ENCODE data around the gene C2.

Gene C2

DNA sequence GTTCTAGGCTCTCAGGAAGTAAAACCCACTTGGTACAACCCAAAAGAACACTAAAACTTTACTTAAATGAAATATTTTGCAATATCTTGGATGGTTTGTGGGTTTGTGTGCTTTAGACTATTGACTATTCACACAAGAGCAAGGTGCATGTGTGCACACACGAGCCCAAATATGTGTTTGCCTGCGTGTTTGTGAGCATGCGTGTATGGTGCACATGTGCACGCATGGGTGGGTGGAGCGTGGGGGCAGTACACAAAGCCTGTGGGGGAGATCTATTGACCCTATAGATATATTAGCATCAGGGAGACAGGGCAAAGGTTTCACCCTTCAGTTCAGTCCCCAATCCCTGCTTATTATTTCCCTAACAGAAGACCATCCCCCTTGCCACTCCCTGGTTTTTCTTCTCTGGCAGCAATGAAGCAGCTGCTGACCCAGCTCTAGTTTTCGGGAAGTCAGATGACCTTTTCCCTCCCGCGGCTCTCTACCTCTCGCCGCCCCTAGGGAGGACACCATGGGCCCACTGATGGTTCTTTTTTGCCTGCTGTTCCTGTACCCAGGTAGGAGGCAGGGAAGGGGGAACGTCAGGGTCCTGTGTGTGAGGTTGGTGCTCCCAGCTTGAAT, at the start of gene C2:
Gene C2 (plus strand): TSS at position 476 of the 621 bp plus-strand sequence. CDS start 36 bp downstream, at position 512.
- no peak for DNase-seq (ENCODE audit: low spot score)

- no peak for DNase-seq (ENCODE audit: low spot score)
Observed at GRCh38 chr6:31878222-31878621, 49.3 kb upstream of the C2 start.

DNA sequence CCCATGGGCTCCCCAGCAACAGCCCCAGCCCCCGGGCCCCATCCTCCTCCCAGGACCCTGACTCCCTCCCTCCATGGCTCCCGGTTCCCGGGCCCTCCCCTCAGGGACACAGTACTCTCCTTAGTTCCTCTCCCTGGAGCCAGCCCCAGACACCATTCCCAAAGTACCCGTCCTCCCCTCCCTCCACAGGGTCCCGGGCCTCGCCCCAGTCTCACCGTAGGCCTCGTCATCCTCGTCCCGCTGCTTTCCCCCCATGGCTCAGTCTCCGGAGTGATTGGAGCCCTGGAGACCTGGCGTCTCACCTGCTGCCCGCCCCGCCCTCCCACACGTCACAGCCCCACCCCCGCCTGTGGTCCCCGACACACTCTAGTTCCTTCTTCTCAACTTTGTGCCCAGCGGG, 48.8 kb upstream of the C2 start, which contains the start of gene SLC44A4:
Gene SLC44A4 (minus strand): TSS at position 272 of the 400 bp plus-strand sequence. CDS start 17 bp downstream, at position 255.
- no peak for DNase-seq (ENCODE audit: low spot score)

DNA sequence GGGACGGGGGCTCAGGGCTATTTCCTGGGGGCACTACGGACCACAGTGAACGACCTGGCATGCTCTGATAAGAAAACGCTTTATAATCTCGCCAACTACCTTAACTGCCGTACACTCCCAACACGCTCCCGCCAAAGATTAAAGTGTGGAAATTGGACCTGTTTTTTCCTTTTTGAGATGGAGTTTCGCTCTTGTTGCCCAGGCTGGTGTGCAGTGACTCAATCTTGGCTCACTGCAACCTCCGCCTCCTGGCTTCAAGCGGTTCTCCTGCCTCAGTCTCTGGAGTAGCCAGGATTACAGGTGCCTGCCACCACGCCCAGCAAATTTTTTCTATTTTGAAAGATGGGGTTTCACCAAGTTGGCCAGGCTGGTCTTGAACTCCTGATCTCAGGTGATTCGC, 48.4 kb upstream of the C2 start:
- DNase-seq (ENCODE audit: low spot score) = no peak

- no peak for DNase-seq (ENCODE audit: low spot score)
Observed at GRCh38 chr6:31879901-31880300, 47.6 kb upstream of the C2 start.

- no peak for DNase-seq (ENCODE audit: low spot score)
Observed at GRCh38 chr6:31880616-31881015, 46.9 kb upstream of the C2 start.

GRCh38 chr6:31881136-31881859, 46.2 kb upstream of the C2 start:
- DNase-seq (ENCODE audit: low spot score) = no peak

DNA sequence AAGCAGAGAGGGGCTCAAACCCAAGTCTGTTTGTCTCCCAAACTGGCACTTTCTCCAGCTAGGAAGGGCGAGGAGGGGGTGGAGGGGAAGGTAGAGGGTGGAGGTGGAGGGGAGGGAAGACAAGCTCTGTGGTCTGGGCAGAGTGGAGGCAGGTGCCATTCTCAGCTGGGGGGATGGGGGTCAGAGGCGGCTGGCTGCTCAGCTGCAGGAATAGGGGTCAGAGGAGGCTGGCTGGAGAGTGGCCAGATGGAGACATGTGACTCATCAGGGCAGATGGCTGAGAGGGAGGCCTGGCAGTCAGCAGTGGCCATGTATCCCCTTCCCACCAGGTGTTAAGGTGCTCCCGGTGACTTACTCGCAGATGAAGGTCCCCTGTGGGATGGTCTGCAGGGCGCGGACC, 45.2 kb upstream of the C2 start:
- no peak for DNase-seq (ENCODE audit: low spot score)

DNA sequence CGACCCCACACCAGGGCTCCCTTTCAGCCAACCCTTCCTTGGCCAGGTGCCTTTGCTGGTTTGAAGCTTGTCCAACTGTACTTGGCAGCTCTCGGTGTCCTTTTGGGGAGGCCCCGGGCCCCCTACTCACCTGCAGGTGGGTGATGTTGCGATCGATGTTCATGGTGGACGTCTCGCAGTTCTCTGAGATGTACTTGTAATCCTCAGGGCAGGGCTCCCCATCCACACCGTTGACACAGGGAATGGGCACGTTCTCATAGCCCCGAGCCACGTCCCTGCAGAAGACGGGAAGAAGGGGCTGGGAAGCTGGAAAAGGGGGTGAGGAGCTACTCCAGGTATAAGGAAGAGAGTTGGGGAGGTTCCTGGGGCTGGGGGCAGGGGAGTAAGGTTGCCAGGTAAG, 43.8 kb upstream of the C2 start:
- no peak for DNase-seq (ENCODE audit: low spot score)

GRCh38 chr6:31884528-31885035, 42.9 kb upstream of the C2 start:
- DNase-seq (ENCODE audit: low spot score) = no peak

- no peak for DNase-seq (ENCODE audit: low spot score)
Observed at GRCh38 chr6:31886541-31886991, 41.0 kb upstream of the C2 start.

- DNase-seq (ENCODE audit: low spot score) = no peak
Observed at GRCh38 chr6:31887173-31888007, 40.1 kb upstream of the C2 start.

DNA sequence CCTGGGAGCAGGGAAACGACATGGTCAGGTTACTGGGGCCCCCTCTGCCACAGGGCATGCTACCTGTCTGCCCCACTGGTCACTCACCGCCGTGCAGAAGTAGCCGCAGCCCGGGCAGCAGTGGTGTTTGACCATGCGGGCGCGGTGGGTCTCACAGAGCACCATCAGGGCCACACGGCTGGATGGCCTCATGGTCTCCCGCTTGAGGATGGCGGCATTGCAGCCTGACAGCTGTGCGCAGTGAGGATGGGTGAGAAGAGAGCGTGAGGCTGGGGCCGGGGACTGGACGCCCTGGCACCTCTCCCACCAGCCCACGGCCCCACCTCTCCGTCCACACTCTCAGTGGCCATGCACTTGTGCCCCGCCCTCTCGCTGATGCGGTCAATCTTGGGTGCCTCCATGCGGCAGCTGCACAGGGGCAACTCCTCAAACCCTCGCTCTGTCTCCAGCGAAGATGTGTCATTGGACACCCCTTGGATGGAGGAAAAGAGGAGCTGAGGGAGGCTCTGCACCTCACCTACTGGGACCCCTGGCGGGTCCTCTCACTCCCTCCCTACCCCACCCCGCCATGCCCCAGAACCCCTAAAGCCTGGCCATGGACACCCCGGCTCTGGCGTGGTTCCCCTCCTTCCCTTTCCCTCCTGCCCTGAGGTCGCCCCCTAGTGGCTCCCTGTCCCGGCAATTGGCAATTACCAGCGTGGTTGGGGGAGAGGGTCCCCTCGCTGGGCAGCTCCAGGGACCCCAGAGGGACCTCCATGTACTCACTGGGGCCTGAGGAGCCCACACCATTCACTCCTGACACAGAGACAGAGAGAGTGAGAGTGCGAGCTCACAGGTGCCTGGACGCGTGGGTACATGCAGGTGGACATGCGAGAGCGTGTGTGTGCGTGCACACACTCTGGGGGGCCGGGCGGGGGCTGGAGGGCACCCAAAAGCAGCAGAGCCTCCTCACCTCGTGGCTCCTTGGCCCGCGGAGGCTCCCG, 39.0 kb upstream of the C2 start:
- no peak for DNase-seq (ENCODE audit: low spot score)

- no peak for DNase-seq (ENCODE audit: low spot score)
Observed at GRCh38 chr6:31889331-31889972, 38.1 kb upstream of the C2 start.

DNA sequence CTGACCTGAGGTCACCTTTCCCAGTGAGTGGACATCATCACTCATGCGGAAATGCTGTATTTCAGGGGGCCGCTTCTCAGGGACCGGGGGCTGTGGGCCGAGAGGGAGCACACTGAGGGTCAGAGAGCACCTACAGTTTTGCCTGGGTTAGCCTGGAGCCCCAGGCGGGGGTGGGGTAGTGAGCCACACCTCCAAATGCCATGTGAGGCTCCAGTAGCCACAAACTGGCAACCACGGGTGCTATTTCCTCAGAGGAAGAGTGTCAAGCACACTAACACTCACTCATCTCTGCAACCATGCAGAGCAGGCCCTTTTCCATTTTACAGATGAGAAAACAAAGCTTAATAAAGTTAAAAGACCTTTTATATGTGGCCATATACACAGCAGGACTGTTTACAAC, 34.7 kb upstream of the C2 start:
- DNase-seq (ENCODE audit: low spot score) = no peak

GRCh38 chr6:31896493-31896855, 31.0 kb upstream of the C2 start:
- no peak for DNase-seq (ENCODE audit: low spot score)

- DNase-seq (ENCODE audit: low spot score) = no peak
Observed at GRCh38 chr6:31896856-31897611, 30.5 kb upstream of the C2 start.

- DNase-seq (ENCODE audit: low spot score) = peak; percentile 77
Observed at GRCh38 chr6:31897612-31898382, 29.7 kb upstream of the C2 start, which contains the start of gene EHMT2. Gene EHMT2, minus strand, starts transcription at chr6:31897698. Its CDS starts 21 bp downstream, at chr6:31897677.

GRCh38 chr6:31898383-31899011, 29.0 kb upstream of the C2 start:
- DNase-seq (ENCODE audit: low spot score) = peak; percentile 59

Data from HuH-7.5 (cell line).